HCT116 (cell line): Measurements from ENCODE around the gene DNAJB1. TPM values are rescaled to one million over a fixed set of nuclear protein-coding genes. Genes with fewer than 3 reads are reported as not detected.

Experiments
- ATAC-seq: fragments of 200-7000 bp; cut with Tn5 transposase; 2 replicates; pipeline ENCODE4 v1.9.1; 2020; ENCODE audit warnings: mild to moderate bottlenecking, moderate library complexity
- BruUV-seq: library from RNA; stranded (reverse); fragments of 400-500 nt; replicated peaks from 2 replicates; lab custom pipeline; 2021; lab: Mats Ljungman, UMichigan
- CTCF ChIA-PET: fragments of 300-600 bp; sonication (Branson Sonifier 250); formaldehyde crosslinking; loops from one replicate; lab custom pipeline; 2021; ENCODE audit warnings: antibody characterized with exemption; lab: Charles Lee
- POLR2A ChIA-PET: fragments of 300-600, 350-600 bp; sonication (Branson Sonifier 250); formaldehyde crosslinking; loops from one replicate; lab custom pipeline; 2021; ENCODE audit warnings: antibody characterized with exemption; lab: Charles Lee
- RAD21 ChIA-PET, 2 experiments: fragments of 300-600 bp; sonication (Branson Sonifier 250); formaldehyde crosslinking; loops; one replicate each; lab custom pipeline; 2023; ENCODE audit warnings: low total read pairs in 2 of 2; ENCODE audit not compliant: uncharacterized antibody in 2 of 2, unreplicated experiment in 2 of 2, low non-redundant PET in 1 of 2; lab: Charles Lee
- DNase-seq: peaks from one replicate; pipeline ENCODE4 v3.0.0-alpha.2; 2010; ENCODE audit warnings: low read depth, low spot score
- H2AFZ ChIP-seq: fragments of 200-600 bp; shearing (Covaris generic), sonication (generic); 2 replicates; pipeline ENCODE4 v1.6.1; 2017; ENCODE audit warnings: low read depth, mixed run types, mixed read lengths, antibody characterized with exemption, low read length; ENCODE audit not compliant: poor library complexity, severe bottlenecking
- H3K27ac ChIP-seq: 2 replicates; pipeline ENCODE4 v1.5.1; 2012; ENCODE audit warnings: low read depth, low read length
- H3K27me3 ChIP-seq: fragments of 200-600 bp; sonication (generic); 2 replicates; pipeline ENCODE4 v1.6.1; 2016; ENCODE audit warnings: mixed run types, low read length, mixed read lengths; ENCODE audit not compliant: insufficient read depth
- H3K36me3 ChIP-seq, 2 experiments: fragments of 200-500 bp in 1 of 2; fragments of 200-600 bp in 1 of 2; sonication (Bioruptor generic) in 1 of 2; sonication (generic) in 1 of 2; 2 replicates each; pipeline versions ENCODE4 v1.5.1 to v1.6.1; 2014 to 2016; ENCODE audit warnings: low read length in 2 of 2, inconsistent platforms in 1 of 2, mixed read lengths in 1 of 2, mixed run types in 1 of 2; ENCODE audit not compliant: insufficient read depth in 2 of 2, control insufficient read depth in 1 of 2
- H3K4me1 ChIP-seq, 2 experiments: fragments of 200-600 bp in 1 of 2; sonication (generic) in 1 of 2; 2 replicates each; pipeline versions ENCODE4 v1.5.1 to v1.6.1; 2012 to 2017; ENCODE audit warnings: low read length in 2 of 2, inconsistent platforms in 1 of 2, mild to moderate bottlenecking in 1 of 2, mixed read lengths in 1 of 2, mixed run types in 1 of 2, moderate library complexity in 1 of 2; ENCODE audit not compliant: insufficient read depth in 2 of 2, control insufficient read depth in 1 of 2
- H3K4me2 ChIP-seq: fragments of 200-600 bp; sonication (generic); 2 replicates; pipeline ENCODE4 v1.6.1; 2017; ENCODE audit warnings: mixed run types, low read length, mixed read lengths
- H3K4me3 ChIP-seq, 2 experiments: fragments of 200-600 bp in 1 of 2; sonication (generic) in 1 of 2; replicated peaks in 1 of 2; 2 replicates each; pipeline ENCODE4 v1.5.1; 2011 to 2016; ENCODE audit warnings: low read length in 2 of 2, control low read depth in 1 of 2, low read depth in 1 of 2, mild to moderate bottlenecking in 1 of 2, mixed read lengths in 1 of 2, mixed run types in 1 of 2
- H3K79me2 ChIP-seq: fragments of 200-600 bp; sonication (generic); 2 replicates; pipeline ENCODE4 v1.6.1; 2017; ENCODE audit warnings: mild to moderate bottlenecking, mixed run types, low read length, moderate library complexity, mixed read lengths; ENCODE audit not compliant: insufficient read depth
- H3K9ac ChIP-seq: fragments of 200-600 bp; sonication (generic); 2 replicates; pipeline ENCODE4 v1.6.1; 2016; ENCODE audit warnings: low read length, mixed read lengths
- H3K9me2 ChIP-seq: fragments of 200-600 bp; sonication (generic), shearing (Covaris generic); 2 replicates; pipeline ENCODE4 v1.6.1; 2017; ENCODE audit warnings: mixed run types, mild to moderate bottlenecking, moderate library complexity; ENCODE audit not compliant: insufficient read depth
- H3K9me3 ChIP-seq, 2 experiments: fragments of 200-500 bp in 1 of 2; fragments of 200-600 bp in 1 of 2; sonication (Bioruptor generic) in 1 of 2; sonication (generic) in 1 of 2; 2 replicates each; pipeline ENCODE4 v1.6.1; 2014 to 2017; ENCODE audit warnings: low read length in 2 of 2, mixed read lengths in 2 of 2, inconsistent platforms in 1 of 2, low read depth in 1 of 2, mild to moderate bottlenecking in 1 of 2, mixed run types in 1 of 2, moderate library complexity in 1 of 2; ENCODE audit not compliant: control insufficient read depth in 1 of 2, insufficient read depth in 1 of 2
- H4K20me1 ChIP-seq: fragments of 200-600 bp; sonication (generic), shearing (Covaris generic); 2 replicates; pipeline ENCODE4 v1.6.1; 2017; ENCODE audit warnings: mixed run types, mild to moderate bottlenecking, moderate library complexity; ENCODE audit not compliant: insufficient read depth
- CEBPB ChIP-seq: IDR thresholded peaks from 2 replicates; pipeline ENCODE4 v1.6.1; 2012; ENCODE audit warnings: low read depth
- ELF1 ChIP-seq: IDR thresholded peaks from 2 replicates; pipeline ENCODE4 v1.6.1; 2012; ENCODE audit warnings: low read depth, borderline replicate concordance
- POLR2A ChIP-seq: IDR thresholded peaks from 2 replicates; pipeline ENCODE4 v1.7.0; 2011; ENCODE audit warnings: borderline replicate concordance; ENCODE audit not compliant: insufficient read depth, insufficient read length; ENCODE audit errors: extremely low read depth
- POLR2AphosphoS5 ChIP-seq: IDR thresholded peaks from 2 replicates; pipeline ENCODE4 v1.6.1; 2011; ENCODE audit warnings: mild to moderate bottlenecking, low read depth, low read length, moderate library complexity
- TCF7L2 ChIP-seq: IDR thresholded peaks from 2 replicates; pipeline ENCODE4 v1.7.0; 2011; ENCODE audit warnings: borderline replicate concordance, inconsistent platforms; ENCODE audit not compliant: insufficient read depth, insufficient read length; ENCODE audit errors: extremely low read depth
- ZFX ChIP-seq: fragments of 450-650 bp; IDR thresholded peaks from 2 replicates; pipeline ENCODE4 v1.6.1; 2017
- ZNF274 ChIP-seq: fragments of 200-500 bp; sonication (Bioruptor generic); IDR thresholded peaks from 2 replicates; pipeline ENCODE4 v1.6.1; 2014; ENCODE audit warnings: mild to moderate bottlenecking, low read depth, low read length, inconsistent platforms
- intact Hi-C: fragments of 100-400 bp; cut with micrococcal nuclease; formaldehyde crosslinking; loops from 2 replicates; pipeline ENCODE4 v1.10.0; 2022
- total RNA-seq: library from RNA; stranded (reverse); gene quantifications from one replicate; pipeline ENCODE4 v1.2.1, GENCODE V29; 2021; ENCODE audit not compliant: unreplicated experiment
- TF ChIP-seq, protein P1 (sequence below): IDR thresholded peaks from 2 replicates; pipeline ENCODE4 v1.6.1; 2012; ENCODE audit warnings: low read depth
- TF ChIP-seq, protein P2 (sequence below): IDR thresholded peaks from 2 replicates; pipeline ENCODE4 v1.6.1; 2012
- TF ChIP-seq, protein P3 (sequence below): IDR thresholded peaks from 2 replicates; pipeline ENCODE4 v1.6.1; 2011; ENCODE audit warnings: mild to moderate bottlenecking, low read length, moderate library complexity; ENCODE audit not compliant: insufficient replicate concordance; ENCODE audit errors: extremely low read depth

DNAJB1 gene
- total RNA-seq, 1 experiment from 2014 or later = 175 TPM

DNA sequence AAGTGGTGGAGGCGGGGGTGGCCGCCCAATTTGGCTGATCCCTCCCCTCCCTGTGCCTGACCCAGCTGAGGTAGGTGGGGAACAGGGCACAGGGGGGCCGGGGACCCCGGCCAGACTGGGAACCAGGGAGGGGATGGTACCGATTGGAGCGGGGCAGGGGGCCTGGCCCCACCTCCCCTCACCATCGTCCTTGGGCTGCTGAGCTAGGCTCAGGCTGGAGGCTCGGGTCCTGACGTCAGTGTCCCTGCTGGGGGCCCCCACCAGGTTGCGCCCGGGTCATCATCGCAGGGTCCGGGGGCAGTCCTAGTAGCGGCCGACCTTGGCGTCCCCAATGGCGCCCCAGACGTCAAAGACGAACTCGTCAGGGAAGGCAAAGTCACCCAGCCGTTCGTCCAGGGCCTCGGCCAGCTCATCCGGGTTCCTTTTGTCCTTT is 40.1 kb downstream of the DNAJB1 start:
- Histone ChIP-seq H3K27ac (no peak overlapping the region), H3K9me2 (no peaks in the 10 kb centered on the region), H3K27me3 (no peaks in the 10 kb centered on the region), H3K4me2 (no peak overlapping the region), H3K4me1 (peaks cover 22 to 40% of the 10 kb centered on the region in 2 experiments; a peak in 3 of 4 replicates), H3K4me3 (no peak overlapping the region), H3K79me2 (peaks cover 8% of the 10 kb centered on the region; the same call in 1 of the 2 replicates), H3K9me3 (no peaks in the 10 kb centered on the region), H2AFZ (no peak overlapping the region), H3K36me3 (peaks cover 9 to 19% of the 10 kb centered on the region in 2 experiments; a peak in 3 of 4 replicates), H3K9ac (no peak overlapping the region), H4K20me1 (no peaks in the 10 kb centered on the region)
- DNase-seq = no peak
- intact Hi-C loops = no loop called here
- ATAC-seq = no peak
- ChIA-PET POLR2A (interaction anchor here (0.7 kb wide), 1 partner anchor 341 kb away, joined by 3 read pairs; the partner anchor contains the start of gene ASF1B), CTCF (interaction anchor here (0.8 to 2.9 kb wide), 3 partner anchors 11 to 341 kb away, joined by 3 to 14 read pairs (median 4); partner anchors contain the start of gene DNAJB1), RAD21 (no interaction called here)
- no peak for TF ChIP-seq ELF1
- TF ChIP-seq, protein P1, sequence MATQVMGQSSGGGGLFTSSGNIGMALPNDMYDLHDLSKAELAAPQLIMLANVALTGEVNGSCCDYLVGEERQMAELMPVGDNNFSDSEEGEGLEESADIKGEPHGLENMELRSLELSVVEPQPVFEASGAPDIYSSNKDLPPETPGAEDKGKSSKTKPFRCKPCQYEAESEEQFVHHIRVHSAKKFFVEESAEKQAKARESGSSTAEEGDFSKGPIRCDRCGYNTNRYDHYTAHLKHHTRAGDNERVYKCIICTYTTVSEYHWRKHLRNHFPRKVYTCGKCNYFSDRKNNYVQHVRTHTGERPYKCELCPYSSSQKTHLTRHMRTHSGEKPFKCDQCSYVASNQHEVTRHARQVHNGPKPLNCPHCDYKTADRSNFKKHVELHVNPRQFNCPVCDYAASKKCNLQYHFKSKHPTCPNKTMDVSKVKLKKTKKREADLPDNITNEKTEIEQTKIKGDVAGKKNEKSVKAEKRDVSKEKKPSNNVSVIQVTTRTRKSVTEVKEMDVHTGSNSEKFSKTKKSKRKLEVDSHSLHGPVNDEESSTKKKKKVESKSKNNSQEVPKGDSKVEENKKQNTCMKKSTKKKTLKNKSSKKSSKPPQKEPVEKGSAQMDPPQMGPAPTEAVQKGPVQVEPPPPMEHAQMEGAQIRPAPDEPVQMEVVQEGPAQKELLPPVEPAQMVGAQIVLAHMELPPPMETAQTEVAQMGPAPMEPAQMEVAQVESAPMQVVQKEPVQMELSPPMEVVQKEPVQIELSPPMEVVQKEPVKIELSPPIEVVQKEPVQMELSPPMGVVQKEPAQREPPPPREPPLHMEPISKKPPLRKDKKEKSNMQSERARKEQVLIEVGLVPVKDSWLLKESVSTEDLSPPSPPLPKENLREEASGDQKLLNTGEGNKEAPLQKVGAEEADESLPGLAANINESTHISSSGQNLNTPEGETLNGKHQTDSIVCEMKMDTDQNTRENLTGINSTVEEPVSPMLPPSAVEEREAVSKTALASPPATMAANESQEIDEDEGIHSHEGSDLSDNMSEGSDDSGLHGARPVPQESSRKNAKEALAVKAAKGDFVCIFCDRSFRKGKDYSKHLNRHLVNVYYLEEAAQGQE = no peak
- TSS peak; percentile 60 for BruUV-seq

DNA sequence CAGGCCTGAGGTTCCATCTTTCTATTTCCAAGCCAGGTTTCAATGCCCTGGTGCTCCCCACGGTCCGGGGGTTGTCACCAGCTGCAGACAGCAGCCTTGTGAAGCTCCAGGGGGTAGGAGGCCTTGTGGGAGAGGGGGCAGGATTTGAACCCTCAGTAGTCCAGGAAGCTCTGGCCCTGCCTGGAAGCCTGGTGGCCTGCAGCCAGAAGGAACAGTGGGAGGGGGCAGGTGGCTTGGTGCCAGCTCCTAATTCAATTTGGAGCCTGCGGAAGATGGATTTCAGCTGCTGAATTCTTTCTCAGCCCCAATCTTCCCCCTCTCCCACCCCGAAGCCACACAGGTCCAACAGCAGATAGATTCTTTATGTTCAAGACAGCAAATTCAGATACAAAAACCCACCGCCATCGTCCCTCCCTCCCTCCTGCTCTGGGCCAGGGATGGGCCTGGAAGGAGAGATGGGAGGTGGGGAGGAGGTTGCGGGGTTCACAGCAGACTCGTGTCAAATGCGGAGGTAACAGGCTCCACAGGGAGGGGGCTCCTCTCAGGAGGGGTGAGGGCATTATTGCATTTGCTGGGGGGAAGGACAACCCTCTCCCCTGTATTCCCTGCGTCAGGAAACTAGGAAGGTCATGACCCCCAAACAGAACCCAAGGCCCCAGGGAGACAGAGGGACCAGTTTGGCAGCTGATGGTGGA is 40.6 kb downstream of the DNAJB1 start:
- POLR2A ChIA-PET = no interaction called here
- no peak overlapping the region for H3K4me2 ChIP-seq
- no peak for TF ChIP-seq CEBPB
- TF ChIP-seq, protein P2, sequence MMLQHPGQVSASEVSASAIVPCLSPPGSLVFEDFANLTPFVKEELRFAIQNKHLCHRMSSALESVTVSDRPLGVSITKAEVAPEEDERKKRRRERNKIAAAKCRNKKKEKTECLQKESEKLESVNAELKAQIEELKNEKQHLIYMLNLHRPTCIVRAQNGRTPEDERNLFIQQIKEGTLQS = no peak
- TF ChIP-seq, protein P3, sequence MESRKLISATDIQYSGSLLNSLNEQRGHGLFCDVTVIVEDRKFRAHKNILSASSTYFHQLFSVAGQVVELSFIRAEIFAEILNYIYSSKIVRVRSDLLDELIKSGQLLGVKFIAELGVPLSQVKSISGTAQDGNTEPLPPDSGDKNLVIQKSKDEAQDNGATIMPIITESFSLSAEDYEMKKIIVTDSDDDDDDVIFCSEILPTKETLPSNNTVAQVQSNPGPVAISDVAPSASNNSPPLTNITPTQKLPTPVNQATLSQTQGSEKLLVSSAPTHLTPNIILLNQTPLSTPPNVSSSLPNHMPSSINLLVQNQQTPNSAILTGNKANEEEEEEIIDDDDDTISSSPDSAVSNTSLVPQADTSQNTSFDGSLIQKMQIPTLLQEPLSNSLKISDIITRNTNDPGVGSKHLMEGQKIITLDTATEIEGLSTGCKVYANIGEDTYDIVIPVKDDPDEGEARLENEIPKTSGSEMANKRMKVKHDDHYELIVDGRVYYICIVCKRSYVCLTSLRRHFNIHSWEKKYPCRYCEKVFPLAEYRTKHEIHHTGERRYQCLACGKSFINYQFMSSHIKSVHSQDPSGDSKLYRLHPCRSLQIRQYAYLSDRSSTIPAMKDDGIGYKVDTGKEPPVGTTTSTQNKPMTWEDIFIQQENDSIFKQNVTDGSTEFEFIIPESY = no peak
- TF ChIP-seq ZNF274 = no peak
- no peak for TF ChIP-seq POLR2AphosphoS5
- TF ChIP-seq ZFX = no peak
- no peak for TF ChIP-seq ELF1
- TF ChIP-seq POLR2A = no peak
- TF ChIP-seq TCF7L2 = no peak

More for the DNA sequence above, 40.6 kb downstream of the DNAJB1 start:
- peaks cover 22 to 41% of the 10 kb centered on the region in 2 experiments; a peak in 3 of 4 replicates for H3K4me1 ChIP-seq
- no peak overlapping the region for H3K9ac ChIP-seq
- H3K4me3 ChIP-seq = no peak overlapping the region
- H3K27me3 ChIP-seq = no peaks in the 10 kb centered on the region
- no peak for ATAC-seq
- H3K9me3 ChIP-seq = no peaks in the 10 kb centered on the region
- H3K9me2 ChIP-seq = no peaks in the 10 kb centered on the region
- H3K79me2 ChIP-seq = peaks cover 3% of the 10 kb centered on the region; the same call in 1 of the 2 replicates
- no TSS peak for BruUV-seq
- H4K20me1 ChIP-seq = no peaks in the 10 kb centered on the region
- RAD21 ChIA-PET = no interaction called here
- CTCF ChIA-PET = interaction anchor here (2.9 kb wide), 1 partner anchor 12 kb away, joined by 14 read pairs; no protein-coding TSS in a partner anchor
- DNase-seq = no peak
- H2AFZ ChIP-seq = no peak overlapping the region
- H3K36me3 ChIP-seq = peaks cover 9 to 19% of the 10 kb centered on the region in 2 experiments; a peak in 3 of 4 replicates
- H3K27ac ChIP-seq = no peak overlapping the region
- intact Hi-C loops = no loop called here
